ENCODE measurements around the gene KRT36.

KRT36 gene

DNA sequence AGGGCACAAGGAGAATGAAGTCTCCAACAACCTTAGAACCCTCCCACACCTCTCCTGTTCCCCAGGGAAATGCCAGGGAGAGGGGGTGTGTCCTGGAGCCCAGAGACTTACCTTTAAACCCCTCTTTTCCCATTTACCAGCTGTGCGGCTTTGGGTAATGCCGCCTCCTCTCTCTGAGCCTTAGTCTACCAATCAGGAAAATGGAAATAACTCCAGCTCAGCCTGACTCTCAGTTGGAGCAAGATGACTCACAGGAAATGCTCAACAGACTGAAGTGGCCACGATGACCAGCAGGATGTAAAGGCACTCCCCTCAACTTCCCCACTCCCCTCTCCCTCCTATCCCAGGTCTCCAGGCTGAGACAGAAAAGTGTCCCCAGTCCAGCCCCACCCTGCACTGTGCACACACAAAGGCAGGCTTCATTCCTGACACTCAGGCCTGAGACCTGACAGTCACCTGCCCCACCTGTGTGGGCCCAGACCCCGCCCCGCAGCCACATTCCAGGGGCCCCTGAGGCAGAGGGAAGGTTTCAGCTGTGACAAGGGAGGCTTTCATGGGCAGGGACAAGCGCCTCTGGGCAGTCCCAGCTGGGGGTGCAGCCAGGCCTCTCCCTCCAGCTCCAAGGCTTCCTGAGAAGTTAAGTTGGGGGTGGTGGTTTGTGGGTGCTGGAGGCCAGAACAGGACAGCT lies 32.0 kb upstream of the KRT36 start:
- peak; percentile 84 for DNase-seq

DNA sequence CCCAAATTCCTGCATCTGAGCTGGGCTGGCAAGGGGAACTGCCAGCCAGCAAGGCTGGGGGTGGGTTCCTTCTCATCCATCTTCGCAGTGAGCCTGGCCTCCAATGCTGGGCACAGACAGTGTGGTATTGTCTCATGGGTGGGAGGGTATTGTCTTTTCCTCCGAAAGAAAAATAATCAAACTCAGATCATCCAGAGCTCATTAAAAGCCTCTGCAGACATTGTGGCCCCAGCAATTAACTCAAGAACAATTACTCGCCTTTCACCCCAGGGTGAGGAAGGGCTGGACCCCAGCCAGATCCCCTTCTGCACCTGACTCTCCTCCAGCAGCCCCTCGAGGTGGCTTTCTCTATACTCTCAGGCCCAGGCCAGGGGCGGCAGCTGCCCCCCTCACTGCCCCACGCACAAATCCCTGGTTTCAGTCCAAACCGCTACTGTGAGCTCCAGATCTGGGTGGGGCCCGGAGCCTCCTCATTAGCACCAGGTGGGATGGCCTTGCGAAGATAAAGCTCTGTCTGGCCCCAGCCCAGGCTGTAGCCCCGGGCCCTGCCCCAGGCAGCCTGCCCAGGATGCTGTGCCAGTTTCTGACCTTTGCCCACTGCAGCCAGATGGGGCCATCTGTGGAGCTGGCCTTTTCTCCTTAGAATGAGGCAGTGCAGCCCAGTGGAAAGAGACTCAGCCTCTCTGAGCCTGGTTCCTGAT lies 31.3 kb upstream of the KRT36 start:
- DNase-seq, result peak; percentile 45

DNA sequence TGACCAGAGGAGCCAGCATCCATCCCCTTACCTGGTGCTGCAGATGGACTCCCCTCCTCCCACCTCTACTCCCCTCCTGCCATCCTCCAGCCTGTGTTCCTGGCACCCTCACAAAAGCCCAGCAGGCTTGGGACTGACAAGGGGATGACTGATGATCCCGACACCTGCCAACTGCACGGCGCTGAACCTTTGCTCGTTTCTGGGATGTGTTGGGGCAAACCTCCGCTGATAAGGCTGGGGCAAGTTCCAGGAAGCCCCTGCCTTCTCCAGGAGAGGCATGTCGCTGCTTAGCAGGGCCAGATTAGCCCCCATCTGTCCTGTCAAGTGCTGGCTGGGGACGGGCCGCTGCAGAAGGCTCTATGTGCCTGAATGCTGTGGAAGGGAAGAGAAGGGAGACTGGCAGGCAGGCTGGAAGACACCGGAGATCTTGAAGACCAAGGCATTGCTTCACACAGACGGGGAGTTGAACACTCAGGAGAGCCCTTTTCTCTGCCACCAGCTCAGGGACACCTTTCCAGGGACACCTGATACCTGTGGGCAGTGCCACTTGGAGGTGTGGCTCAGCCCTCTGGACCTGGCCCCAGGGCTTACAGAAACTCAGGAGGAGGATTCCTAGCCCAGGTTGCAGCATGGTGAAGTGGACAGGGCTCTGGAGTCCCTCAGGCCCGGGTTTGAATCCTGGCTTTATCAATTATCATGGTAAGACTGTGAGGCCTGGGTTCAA lies 30.0 kb upstream of the KRT36 start:
- DNase-seq, result no peak

GRCh38 chr17:41518789-41519449 lies 29.2 kb upstream of the KRT36 start, which contains the start of gene KRT15:
TSS of gene KRT15 (minus strand) at chr17:41518890. CDS start at chr17:41518827, 63 bp downstream.
- DNase-seq, result peak; percentile 28

- no peak for DNase-seq
These were observed 28.3 kb upstream of the KRT36 start for GRCh38 chr17:41518031-41518430.

GRCh38 chr17:41516830-41517283 lies 27.1 kb upstream of the KRT36 start:
- DNase-seq, result no peak

- no peak for DNase-seq
These were observed 26.6 kb upstream of the KRT36 start for GRCh38 chr17:41516147-41516829.

DNA sequence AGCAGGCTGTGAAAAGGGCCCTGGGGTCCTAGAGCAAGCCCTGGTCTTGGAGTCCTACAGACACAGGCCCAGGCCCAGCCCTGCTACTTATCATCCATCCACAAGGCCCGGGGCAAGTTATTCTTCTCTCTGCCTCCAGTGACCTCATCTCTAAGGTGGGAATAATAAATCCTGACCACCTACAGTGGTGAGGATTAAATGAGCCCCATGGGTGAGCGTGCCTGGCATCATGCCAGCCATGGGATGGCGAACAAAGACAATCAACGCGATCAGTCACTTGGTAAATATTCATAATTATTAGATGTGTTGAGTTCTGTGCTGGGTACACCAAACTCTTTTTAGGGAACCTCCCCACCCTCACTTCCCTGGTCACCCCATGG lies 23.4 kb upstream of the KRT36 start:
- no peak for DNase-seq

- DNase-seq, result no peak
These were observed 22.9 kb upstream of the KRT36 start for GRCh38 chr17:41512546-41513167.

GRCh38 chr17:41511716-41512115 lies 22.0 kb upstream of the KRT36 start:
- no peak for DNase-seq

- DNase-seq, result no peak
These were observed 21.4 kb upstream of the KRT36 start for GRCh38 chr17:41511116-41511515.

GRCh38 chr17:41510251-41511065 lies 20.7 kb upstream of the KRT36 start:
- DNase-seq, result peak; percentile 37

- DNase-seq, result no peak
These were observed 17.7 kb upstream of the KRT36 start for GRCh38 chr17:41507315-41507880.

- no peak for DNase-seq
These were observed 16.4 kb upstream of the KRT36 start for GRCh38 chr17:41505809-41506767.

DNA sequence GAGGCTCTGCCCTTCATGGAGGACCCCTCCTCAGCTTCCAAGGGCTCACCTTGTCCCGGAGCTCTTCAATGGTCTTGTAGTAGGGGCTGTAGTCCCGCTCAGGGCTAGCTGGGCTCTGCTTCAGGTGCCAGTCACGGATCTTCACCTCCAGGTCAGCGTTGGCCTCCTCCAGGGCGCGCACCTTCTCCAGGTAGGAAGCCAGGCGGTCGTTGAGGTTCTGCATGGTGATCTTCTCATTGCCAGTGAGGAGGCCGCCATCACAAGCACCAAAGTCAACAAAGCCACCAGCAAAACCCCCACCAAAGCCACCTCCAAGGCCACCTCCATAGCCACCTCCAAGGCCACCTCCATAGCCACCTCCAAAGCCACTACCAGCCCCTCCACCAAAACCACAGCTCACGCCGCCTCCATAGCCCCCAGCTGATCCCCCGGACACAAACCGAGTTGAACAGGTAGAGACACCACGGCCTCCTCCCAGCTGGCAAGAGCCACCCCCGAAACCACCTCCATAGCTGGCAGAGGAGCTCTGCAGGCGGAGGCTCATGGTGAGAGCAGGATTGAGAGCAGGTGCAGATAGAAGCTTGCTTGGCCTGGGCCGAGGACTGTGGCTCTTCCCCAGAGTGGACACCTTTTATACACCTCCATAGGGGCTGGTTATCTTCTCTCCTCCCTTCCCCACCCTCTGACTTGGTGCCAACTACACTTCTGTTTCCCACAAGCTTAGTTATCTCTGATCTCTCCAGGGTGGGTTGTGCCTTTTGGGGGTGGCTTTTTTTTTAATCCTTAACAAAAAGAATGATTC lies 15.5 kb upstream of the KRT36 start, which contains the start of gene KRT13:
Gene KRT13 (minus strand): TSS at position 606 of the 802 bp plus-strand sequence. CDS start 62 bp downstream, at position 544.
- no peak for DNase-seq

GRCh38 chr17:41504246-41504977 lies 14.7 kb upstream of the KRT36 start:
- peak; percentile 12 for DNase-seq

DNA sequence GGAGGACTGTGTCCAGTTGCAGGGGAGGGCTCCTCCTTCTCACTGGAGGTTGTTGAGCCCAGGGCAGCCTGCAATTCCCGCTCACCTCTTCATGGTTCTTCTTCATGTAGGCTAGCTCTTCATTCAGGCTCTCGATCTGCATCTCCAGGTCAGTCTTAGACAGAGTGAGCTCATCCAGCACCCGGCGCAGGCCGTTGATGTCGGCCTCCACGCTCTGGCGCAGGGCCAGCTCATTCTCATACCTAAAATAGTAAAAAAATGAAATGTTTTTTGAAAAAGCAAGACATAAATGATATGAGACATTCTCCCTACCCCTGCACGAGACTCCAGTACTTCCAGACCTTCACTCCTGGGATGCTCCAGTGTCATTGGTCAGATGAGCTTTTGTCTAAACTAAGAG lies 13.5 kb upstream of the KRT36 start:
- DNase-seq, result no peak
